HepG2 (cell line): ENCODE data around the gene SMIM28. TPM values are rescaled to one million over a fixed set of nuclear protein-coding genes. Genes with fewer than 3 reads are reported as not detected.
A peak's percentile ranks its signal among the peaks of the same experiment; 100 is the strongest.

Source experiments
- ATF1 ChIP-seq: IDR thresholded peaks from 2 replicates; pipeline ENCODE4 v1.6.1; 2016; ENCODE audit warnings: mild to moderate bottlenecking, control low read depth
- GTF2F1 ChIP-seq: fragments of 150-350 bp; IDR thresholded peaks from 2 replicates; pipeline ENCODE4 v1.6.1; 2014; ENCODE audit warnings: low read length
- GZF1 ChIP-seq: sonication (generic); formaldehyde crosslinking; IDR thresholded peaks from 2 replicates; pipeline ENCODE4 v1.5.1; 2020; ENCODE audit warnings: mild to moderate bottlenecking, missing genetic modification reagents
- MAZ ChIP-seq, 2 experiments: sonication (generic) in 1 of 2; formaldehyde crosslinking in 1 of 2; IDR thresholded peaks; 2 replicates each; pipeline versions ENCODE4 v1.5.0 to v1.6.1; 2012 to 2020; ENCODE audit warnings: low read depth in 2 of 2, mild to moderate bottlenecking in 2 of 2, borderline replicate concordance in 1 of 2, improper control_type of control experiment in 1 of 2, low read length in 1 of 2, missing genetic modification reagents in 1 of 2, moderate library complexity in 1 of 2
- MEIS1 ChIP-seq: sonication (generic); formaldehyde crosslinking; IDR thresholded peaks from 2 replicates; pipeline ENCODE4 v1.9.0; 2021; ENCODE audit warnings: mild to moderate bottlenecking, missing genetic modification reagents, moderate library complexity, borderline replicate concordance
- POGZ ChIP-seq: sonication (generic); formaldehyde crosslinking; IDR thresholded peaks from 2 replicates; pipeline ENCODE4 v1.4.0; 2020; ENCODE audit warnings: mild to moderate bottlenecking, missing genetic modification reagents
- PTBP1 ChIP-seq: fragments of 200-400 bp; formaldehyde crosslinking; IDR thresholded peaks from 2 replicates; pipeline ENCODE4 v1.6.1; 2018; ENCODE audit warnings: low read length, low read depth; ENCODE audit not compliant: poor library complexity, severe bottlenecking
- REL ChIP-seq: sonication (generic); formaldehyde crosslinking; conservative IDR thresholded peaks from 2 replicates; pipeline ENCODE4 v1.8.0; 2022; ENCODE audit warnings: mild to moderate bottlenecking, missing genetic modification reagents, moderate library complexity
- SALL2 ChIP-seq: sonication (generic); formaldehyde crosslinking; IDR thresholded peaks from 2 replicates; pipeline ENCODE4 v1.8.1; 2023; ENCODE audit warnings: mild to moderate bottlenecking, missing genetic modification reagents, inconsistent platforms
- ZNF350 ChIP-seq: sonication (generic); formaldehyde crosslinking; IDR thresholded peaks from 2 replicates; pipeline ENCODE4 v1.4.0; 2020; ENCODE audit warnings: mild to moderate bottlenecking, low read depth, missing genetic modification reagents, borderline replicate concordance
- ZNF614 ChIP-seq: IDR thresholded peaks from 2 replicates; pipeline ENCODE4 v1.6.1; 2018; ENCODE audit warnings: missing biosample characterization, missing genetic modification reagents, inconsistent platforms, borderline replicate concordance
- ZNF672 ChIP-seq: sonication (generic); formaldehyde crosslinking; IDR thresholded peaks from 2 replicates; pipeline ENCODE4 v1.8.1; 2022; ENCODE audit warnings: missing genetic modification reagents
- polyA plus RNA-seq, 8 experiments: library from polyadenylated mRNA; depleted of rRNA in 3 of 8; stranded (reverse) in 7 of 8; unstranded in 1 of 8; fragments of >200 nt; fragmentation: Illumina TruSeq in 4 of 8; extraction: Trizol in 4 of 8; gene quantifications; 2 replicates each; pipeline versions ENCODE4 v1.2.1 to v1.2.3, GENCODE V29; 2011 to 2016; ENCODE audit warnings: low read depth in 4 of 8, missing spikeins in 1 of 8, mixed read lengths in 1 of 8; ENCODE audit not compliant: insufficient read depth in 1 of 8
- total RNA-seq, 5 experiments: library from RNA; depleted of rRNA; stranded (reverse); fragments of >200 nt; fragmentation: Illumina TruSeq; extraction: Trizol; gene quantifications; 2 replicates each; pipeline ENCODE4 v1.2.3, GENCODE V29; 2016; ENCODE audit warnings: low read depth in 1 of 5
- TF ChIP-seq, protein P1 (sequence below): sonication (generic); formaldehyde crosslinking; IDR thresholded peaks from 2 replicates; pipeline ENCODE4 v1.5.1; 2020; ENCODE audit warnings: mild to moderate bottlenecking, moderate library complexity, missing genetic modification reagents
- TF ChIP-seq, protein P2 (sequence below): sonication (generic); formaldehyde crosslinking; IDR thresholded peaks from 2 replicates; pipeline ENCODE4 v1.8.1; 2023; ENCODE audit warnings: mild to moderate bottlenecking, moderate library complexity, missing genetic modification reagents
- TF ChIP-seq, protein P3 (sequence below): sonication (generic); formaldehyde crosslinking; IDR thresholded peaks from 2 replicates; pipeline ENCODE4 v1.4.0; 2020; ENCODE audit warnings: missing genetic modification reagents, borderline replicate concordance
- TF ChIP-seq, protein P4 (sequence below): sonication (generic); formaldehyde crosslinking; IDR thresholded peaks from 2 replicates; pipeline ENCODE4 v1.4.0; 2020; ENCODE audit warnings: missing genetic modification reagents
- TF ChIP-seq, protein P5 (sequence below): sonication (generic); formaldehyde crosslinking; IDR thresholded peaks from 2 replicates; pipeline ENCODE4 v1.4.0; 2020; ENCODE audit warnings: missing genetic modification reagents
- TF ChIP-seq, protein P6 (sequence below): sonication (generic); formaldehyde crosslinking; IDR thresholded peaks from 2 replicates; pipeline ENCODE4 v1.4.0; 2020; ENCODE audit warnings: mild to moderate bottlenecking, low read depth, missing genetic modification reagents

The SMIM28 gene
- total and polyA plus RNA-seq, 2 of the 13 experiments (the other 11 are each of a cell fraction or from before 2014, with no cell fraction given), result not detected

- TF ChIP-seq, protein P1, sequence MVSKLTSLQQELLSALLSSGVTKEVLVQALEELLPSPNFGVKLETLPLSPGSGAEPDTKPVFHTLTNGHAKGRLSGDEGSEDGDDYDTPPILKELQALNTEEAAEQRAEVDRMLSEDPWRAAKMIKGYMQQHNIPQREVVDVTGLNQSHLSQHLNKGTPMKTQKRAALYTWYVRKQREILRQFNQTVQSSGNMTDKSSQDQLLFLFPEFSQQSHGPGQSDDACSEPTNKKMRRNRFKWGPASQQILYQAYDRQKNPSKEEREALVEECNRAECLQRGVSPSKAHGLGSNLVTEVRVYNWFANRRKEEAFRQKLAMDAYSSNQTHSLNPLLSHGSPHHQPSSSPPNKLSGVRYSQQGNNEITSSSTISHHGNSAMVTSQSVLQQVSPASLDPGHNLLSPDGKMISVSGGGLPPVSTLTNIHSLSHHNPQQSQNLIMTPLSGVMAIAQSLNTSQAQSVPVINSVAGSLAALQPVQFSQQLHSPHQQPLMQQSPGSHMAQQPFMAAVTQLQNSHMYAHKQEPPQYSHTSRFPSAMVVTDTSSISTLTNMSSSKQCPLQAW (CRISPR knock-in tag), result peak; percentile 45; the same call in 1 of the 2 replicates
- no peak for TF ChIP-seq ATF1 (CRISPR knock-in tag)
- TF ChIP-seq ZNF614 (CRISPR knock-in tag), result no peak
- TF ChIP-seq PTBP1, result no peak
- no peak for TF ChIP-seq ZNF672 (CRISPR knock-in tag)
- peak; percentile 29; the same call in 1 of the 2 replicates for TF ChIP-seq ZNF350
- TF ChIP-seq SALL2 (CRISPR knock-in tag), result no peak
- TF ChIP-seq, protein P2, sequence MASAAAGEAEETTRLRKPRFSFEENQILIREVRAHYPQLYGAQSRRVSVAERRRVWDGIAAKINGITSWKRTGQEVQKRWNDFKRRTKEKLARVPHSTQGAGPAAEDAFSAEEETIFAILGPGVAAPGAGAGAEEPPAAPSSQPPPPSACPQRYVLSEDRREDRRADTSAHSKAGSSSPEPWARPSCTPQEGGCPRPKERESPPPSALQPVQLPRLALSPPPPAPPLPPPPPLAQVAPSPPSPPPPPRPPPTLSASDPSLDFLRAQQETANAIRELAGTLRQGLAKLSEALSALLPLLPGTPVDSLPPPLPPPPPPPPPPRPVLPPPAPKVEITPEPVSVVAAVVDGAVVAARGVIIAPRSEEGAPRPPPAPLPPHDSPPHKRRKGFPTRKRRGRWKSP, result no peak
- no peak for TF ChIP-seq GZF1 (CRISPR knock-in tag)
- TF ChIP-seq, protein P3, sequence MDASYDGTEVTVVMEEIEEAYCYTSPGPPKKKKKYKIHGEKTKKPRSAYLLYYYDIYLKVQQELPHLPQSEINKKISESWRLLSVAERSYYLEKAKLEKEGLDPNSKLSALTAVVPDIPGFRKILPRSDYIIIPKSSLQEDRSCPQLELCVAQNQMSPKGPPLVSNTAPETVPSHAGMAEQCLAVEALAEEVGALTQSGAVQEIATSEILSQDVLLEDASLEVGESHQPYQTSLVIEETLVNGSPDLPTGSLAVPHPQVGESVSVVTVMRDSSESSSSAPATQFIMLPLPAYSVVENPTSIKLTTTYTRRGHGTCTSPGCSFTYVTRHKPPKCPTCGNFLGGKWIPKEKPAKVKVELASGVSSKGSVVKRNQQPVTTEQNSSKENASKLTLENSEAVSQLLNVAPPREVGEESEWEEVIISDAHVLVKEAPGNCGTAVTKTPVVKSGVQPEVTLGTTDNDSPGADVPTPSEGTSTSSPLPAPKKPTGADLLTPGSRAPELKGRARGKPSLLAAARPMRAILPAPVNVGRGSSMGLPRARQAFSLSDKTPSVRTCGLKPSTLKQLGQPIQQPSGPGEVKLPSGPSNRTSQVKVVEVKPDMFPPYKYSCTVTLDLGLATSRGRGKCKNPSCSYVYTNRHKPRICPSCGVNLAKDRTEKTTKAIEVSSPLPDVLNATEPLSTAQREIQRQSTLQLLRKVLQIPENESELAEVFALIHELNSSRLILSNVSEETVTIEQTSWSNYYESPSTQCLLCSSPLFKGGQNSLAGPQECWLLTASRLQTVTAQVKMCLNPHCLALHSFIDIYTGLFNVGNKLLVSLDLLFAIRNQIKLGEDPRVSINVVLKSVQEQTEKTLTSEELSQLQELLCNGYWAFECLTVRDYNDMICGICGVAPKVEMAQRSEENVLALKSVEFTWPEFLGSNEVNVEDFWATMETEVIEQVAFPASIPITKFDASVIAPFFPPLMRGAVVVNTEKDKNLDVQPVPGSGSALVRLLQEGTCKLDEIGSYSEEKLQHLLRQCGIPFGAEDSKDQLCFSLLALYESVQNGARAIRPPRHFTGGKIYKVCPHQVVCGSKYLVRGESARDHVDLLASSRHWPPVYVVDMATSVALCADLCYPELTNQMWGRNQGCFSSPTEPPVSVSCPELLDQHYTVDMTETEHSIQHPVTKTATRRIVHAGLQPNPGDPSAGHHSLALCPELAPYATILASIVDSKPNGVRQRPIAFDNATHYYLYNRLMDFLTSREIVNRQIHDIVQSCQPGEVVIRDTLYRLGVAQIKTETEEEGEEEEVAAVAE (CRISPR knock-in tag), result no peak
- TF ChIP-seq MAZ (IDR thresholded peaks at IDR 0.05; ENCODE audit: borderline replicate concordance, low read depth, low read length), result no peak
- TF ChIP-seq MAZ (CRISPR knock-in tag; IDR thresholded peaks at IDR 0.05; ENCODE audit: low read depth), result no peak
- TF ChIP-seq REL (CRISPR knock-in tag), result no peak
- TF ChIP-seq, protein P4, sequence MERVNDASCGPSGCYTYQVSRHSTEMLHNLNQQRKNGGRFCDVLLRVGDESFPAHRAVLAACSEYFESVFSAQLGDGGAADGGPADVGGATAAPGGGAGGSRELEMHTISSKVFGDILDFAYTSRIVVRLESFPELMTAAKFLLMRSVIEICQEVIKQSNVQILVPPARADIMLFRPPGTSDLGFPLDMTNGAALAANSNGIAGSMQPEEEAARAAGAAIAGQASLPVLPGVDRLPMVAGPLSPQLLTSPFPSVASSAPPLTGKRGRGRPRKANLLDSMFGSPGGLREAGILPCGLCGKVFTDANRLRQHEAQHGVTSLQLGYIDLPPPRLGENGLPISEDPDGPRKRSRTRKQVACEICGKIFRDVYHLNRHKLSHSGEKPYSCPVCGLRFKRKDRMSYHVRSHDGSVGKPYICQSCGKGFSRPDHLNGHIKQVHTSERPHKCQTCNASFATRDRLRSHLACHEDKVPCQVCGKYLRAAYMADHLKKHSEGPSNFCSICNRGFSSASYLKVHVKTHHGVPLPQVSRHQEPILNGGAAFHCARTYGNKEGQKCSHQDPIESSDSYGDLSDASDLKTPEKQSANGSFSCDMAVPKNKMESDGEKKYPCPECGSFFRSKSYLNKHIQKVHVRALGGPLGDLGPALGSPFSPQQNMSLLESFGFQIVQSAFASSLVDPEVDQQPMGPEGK (CRISPR knock-in tag), result 0 out of 2 replicates have a peak, but pooled peaks have one; percentile 24
- TF ChIP-seq MEIS1, result no peak
- TF ChIP-seq, protein P5, sequence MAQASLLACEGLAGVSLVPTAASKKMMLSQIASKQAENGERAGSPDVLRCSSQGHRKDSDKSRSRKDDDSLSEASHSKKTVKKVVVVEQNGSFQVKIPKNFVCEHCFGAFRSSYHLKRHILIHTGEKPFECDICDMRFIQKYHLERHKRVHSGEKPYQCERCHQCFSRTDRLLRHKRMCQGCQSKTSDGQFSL, result 0 out of 2 replicates have a peak, but pooled peaks have one; percentile 0
- TF ChIP-seq GTF2F1, result no peak
- no peak for TF ChIP-seq POGZ
- TF ChIP-seq, protein P6, sequence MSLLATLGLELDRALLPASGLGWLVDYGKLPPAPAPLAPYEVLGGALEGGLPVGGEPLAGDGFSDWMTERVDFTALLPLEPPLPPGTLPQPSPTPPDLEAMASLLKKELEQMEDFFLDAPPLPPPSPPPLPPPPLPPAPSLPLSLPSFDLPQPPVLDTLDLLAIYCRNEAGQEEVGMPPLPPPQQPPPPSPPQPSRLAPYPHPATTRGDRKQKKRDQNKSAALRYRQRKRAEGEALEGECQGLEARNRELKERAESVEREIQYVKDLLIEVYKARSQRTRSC (CRISPR knock-in tag), result no peak
Measured at GRCh38 chr6:138404666-138405337, 27.1 kb downstream of the SMIM28 start (continued).
